ENCODE measurements around the gene RPAP2.
A peak's percentile ranks its signal among the peaks of the same experiment; 100 is the strongest.
"Not testable (repeated sequence)": the region's sequence is repeated elsewhere in the genome, so short reads cannot be mapped to it uniquely, and the experiment has no call there.

RPAP2 gene

DNA sequence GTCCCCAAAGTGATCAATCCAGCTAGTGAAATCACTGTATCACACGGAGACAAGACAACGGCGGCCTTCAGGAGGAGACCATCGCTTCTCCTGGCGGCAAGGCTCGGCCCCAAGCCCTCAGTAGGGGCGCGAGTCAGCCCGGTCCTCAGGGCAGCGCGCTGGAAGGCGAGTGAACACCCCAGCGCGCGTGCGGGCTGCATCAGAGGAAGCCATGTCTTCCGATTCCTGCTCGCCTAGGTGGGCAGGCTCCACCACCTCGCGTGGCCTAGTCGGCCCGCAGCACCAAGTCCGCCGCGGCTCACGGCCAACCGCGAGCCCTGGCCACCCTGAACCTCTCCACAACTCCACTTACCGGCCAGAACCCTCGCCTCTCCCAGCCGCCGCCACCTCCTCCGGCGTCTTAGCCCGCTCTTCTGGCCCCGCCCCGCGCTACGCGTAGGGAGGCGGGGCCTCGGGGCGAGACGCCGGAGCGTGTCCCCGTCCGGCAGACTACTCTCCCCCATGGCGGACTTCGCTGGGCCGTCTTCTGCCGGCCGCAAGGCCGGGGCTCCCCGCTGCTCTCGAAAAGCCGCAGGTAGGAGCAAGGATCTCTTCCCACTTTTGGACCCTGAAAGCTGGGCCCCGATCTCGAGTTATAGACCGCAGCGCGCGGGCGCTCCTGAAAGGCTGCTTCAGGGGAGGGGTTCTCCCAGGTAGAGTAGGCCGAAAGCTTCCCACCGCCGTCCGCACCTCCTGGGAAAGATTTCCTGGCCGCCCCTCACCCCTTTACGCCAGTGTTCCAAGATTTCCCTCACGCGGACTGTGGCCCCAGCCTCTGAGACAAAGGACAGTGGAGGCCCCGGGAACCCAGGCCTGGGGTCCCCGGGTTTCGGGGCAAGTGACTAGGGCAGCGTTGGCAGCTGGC, at the start of gene RPAP2, which contains the start of gene GLMN:
RPAP2 (plus strand) TSS at position 487 of the 904 bp plus-strand sequence; CDS start at position 502, 15 bp downstream.
GLMN (minus strand) TSS at position 415 of the 904 bp plus-strand sequence. CDS start 988 bp downstream, outside the sequence.
- H3K27ac ChIP-seq, result peak within 1 kb of the TSS; percentile 69
- DNase-seq (ENCODE audit: low read depth, low spot score), result peak; percentile 20

DNA sequence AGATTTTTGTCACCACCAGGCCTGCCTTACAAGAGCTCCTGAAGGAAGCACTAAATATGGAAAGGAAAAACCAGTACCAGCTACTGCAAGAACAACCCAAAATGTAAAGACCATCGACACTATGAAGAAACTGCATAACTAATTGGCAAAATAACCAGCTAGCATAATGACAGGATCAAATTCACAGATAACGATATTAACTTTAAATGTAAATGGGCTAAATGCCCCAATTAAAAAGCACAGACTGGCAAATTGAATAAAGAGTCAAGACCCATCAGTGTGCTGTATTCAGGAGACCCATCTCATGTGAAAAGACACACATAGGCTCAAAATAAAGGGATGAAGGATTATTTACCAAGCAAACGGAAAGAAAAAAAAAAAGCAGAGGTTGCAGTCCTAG, 44.1 kb upstream of the RPAP2 start:
- H3K27ac ChIP-seq; DNase-seq (ENCODE audit: low read depth, low spot score): not testable (repeated sequence)

DNA sequence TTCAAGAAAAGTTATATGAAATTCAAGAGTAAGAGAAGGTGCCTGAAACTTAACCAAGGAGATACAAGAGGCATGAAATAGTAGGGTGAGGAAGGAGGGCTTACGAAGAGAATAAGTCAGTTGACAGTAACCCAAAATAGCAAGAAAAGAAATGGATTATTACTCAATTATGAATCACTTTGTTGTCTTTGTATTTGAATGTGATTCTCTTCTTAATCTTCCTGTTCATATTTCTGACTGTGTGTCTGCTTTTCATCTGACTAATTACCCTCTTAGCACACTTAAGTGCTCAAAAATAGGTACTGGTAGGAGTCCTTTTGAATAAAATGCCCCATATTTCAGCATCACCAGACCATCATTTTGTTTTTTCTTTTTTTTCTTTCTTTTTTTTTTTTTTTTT, 39.5 kb upstream of the RPAP2 start:
- H3K27ac ChIP-seq, result no peak overlapping the region
- no peak for DNase-seq (ENCODE audit: low read depth, low spot score)

DNA sequence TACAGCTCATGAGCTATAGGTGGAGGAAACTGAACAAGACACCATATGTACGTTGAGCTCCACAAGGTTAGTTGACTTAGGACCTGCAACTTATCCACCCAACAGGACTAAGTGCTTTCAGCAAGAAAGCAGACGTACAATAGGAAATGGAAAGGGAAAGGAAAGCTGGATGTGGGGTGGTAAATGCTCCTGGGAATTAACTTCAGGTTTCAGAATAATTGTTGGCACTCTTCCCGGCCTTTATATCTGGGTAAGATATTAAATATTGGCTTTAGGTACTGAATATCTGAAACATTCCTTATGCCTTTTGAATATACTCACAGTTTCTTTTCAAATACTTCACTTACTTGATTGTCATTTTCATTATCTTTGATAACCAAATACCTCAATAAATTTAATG, 36.3 kb upstream of the RPAP2 start:
- no peak for DNase-seq (ENCODE audit: low read depth, low spot score)
- no peak overlapping the region for H3K27ac ChIP-seq

DNA sequence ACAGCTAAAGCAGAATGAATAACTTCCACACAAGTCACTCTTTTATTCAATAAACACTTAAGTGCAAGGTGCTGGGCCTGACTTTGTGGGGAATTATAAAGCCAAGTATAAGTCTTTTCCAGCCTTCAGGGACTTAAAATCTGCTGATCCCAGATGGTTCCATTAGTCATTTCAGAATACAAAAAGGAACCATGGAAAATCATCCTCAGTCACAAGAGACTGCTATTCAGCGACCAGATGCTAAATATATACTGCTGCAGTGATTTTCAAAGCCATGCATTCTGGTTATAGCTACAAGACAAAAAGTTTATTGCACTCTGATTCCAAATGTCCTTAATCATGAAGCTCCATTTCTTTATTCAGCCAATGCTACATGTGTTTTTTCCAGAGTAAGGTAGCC, 25.8 kb upstream of the RPAP2 start:
- DNase-seq (ENCODE audit: low read depth, low spot score), result no peak
- H3K27ac ChIP-seq, result no peak overlapping the region

DNA sequence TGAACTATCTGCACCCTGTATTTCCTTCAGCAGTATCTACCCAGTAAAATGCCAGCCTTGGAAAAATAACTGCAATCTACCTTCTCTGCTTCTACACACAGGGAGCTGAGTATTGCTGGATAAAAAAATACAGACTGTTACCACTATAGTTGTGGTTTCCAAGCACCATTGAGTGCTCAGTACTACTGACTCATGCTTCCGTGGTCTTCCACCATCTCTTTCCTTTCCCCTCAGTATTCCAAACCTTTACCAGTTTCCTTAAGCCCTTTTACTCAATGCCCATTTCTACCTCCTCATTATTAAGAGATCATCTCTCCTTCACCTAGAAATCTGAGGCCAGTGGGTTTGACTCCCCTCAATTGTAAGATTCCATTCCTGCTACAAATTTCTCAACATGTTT, 23.9 kb upstream of the RPAP2 start:
- H3K27ac ChIP-seq, result no peak overlapping the region
- no peak for DNase-seq (ENCODE audit: low read depth, low spot score)

DNA sequence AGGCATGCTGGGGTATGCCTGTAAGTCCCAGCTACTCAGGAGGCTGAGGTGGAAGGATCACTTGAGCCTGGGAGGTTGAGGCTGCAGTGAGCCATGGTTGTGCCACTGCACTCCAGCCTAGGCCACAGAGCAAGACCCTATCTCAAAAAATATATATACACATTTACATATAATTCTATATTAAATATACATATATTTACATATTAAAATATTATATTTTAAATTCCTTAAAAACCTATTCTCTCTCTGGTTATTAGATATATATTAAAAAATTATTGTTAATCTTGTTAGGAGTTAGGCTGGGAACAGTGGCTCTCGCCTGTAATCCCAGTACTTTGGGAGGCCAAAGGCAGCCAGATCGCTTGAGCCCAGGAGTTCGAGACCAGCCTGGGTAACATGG, 22.8 kb upstream of the RPAP2 start:
- H3K27ac ChIP-seq, result no peak overlapping the region
- no peak for DNase-seq (ENCODE audit: low read depth, low spot score)

DNA sequence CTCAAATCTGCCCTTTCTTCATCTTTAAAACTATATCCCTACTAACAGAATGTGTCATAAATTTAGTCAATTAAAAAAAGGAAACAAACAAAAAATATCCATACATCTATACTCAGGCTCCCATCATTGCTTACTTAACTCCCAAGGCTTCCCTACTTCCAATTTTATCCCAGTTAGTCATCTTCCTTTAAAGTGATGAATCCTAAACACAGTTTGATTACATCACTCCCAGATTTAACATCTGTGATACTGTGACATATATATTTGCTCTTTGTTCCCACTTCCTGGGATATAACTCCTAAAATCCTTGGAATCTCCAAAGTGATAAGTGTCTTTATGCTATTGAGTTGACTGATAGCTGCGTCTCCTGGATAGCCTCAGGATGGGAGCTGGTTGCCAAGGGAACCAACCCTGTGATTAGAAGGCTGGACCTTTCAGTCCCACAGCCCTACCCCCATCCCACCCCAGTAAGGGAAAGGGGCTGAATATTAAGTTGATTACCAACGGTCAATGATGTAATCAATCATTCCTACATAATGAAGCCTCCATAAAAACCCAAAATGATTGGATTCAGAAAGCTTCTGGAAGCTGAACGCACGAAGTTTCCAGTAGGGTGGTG, 21.6 kb upstream of the RPAP2 start:
- no peak overlapping the region for H3K27ac ChIP-seq
- no peak for DNase-seq (ENCODE audit: low read depth, low spot score)

DNA sequence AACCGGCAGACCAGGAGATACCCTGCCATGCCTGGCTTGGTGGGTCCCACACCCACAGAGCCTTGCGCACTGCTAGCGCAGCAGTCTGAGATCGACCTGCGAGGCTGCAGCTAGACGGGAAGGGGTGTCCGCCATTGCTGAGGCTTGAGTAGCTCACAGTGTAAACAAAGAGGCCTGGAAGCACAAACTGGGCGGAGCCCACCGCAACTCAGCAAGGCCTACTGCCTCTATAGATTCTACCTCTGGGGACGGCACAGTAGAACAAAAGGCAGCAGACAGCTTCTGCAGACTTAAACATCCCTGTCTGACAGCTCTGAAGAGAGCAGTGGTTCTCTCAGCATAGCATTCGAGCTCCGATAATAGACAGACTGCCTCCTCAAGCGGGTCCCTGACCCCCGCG, 19.1 kb upstream of the RPAP2 start:
- not testable (repeated sequence) for H3K27ac ChIP-seq; DNase-seq (ENCODE audit: low read depth, low spot score)

DNA sequence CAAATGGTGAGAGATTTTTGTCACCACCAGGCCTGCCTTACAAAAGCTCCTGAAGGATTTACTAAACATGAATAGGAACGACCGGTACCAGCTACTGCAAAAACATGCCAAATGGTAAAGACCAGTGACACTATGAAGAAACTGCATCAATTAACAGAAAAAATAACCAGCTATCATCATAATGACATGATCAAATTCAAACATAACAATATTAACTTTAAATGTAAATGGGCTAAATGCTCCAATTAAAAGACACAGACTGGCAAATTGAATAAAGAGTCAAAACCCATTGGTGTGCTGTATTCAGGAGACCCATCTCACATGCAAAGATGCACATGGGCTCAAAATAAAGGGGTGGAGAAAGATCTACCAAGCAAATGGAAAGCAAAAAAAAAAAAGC, 17.4 kb upstream of the RPAP2 start:
- H3K27ac ChIP-seq; DNase-seq (ENCODE audit: low read depth, low spot score): not testable (repeated sequence)

DNA sequence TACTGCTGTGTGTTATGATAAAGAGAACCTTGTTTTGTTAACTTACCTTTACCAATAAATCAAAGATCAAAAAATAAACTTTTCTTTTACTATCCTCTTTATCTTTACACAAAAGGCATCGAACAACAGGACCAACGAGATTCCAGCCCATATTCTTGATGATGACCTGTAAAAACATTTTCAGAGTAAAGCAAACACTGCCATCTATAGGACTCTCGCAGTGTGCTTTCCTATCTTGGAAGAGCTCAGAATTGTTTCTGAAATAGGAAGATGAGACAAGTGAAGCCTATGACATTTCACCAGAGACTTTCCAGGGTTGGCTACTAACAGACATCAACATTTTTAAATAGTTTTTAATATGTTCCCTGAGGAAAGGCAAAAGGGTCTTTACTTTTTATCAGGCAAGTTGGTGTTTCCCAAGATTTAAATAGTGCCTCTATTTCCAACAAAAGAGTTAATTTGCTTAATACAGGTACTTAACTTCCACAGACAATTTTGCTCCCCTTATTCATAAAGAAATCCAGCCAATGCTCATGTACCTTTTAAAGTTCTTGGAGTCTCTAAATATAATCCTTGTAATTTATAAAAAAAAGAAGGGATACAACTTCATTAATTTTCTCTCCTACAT, 7.4 kb upstream of the RPAP2 start:
- H3K27ac ChIP-seq, result no peak overlapping the region
- peak; percentile 5 for DNase-seq (ENCODE audit: low read depth, low spot score)

DNA sequence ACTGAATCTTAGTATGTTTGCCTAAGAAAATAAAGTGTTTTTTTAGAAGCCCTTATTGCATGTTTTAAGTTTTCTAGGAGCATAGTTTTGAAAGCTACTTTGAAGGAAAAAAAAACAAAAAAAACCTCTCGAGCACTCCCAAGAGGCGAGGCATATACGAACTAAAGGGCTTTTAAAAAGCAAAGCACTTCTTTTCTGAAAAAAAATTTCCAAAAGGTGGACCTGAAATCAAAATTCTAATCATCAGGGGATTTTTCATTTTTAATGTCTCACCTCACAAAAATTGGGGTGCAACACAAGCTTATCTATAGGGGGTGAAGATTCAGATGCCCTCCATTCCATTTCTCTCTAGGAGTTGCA, 666 bp upstream of the RPAP2 start:
- H3K27ac ChIP-seq, result peak overlapping the region; percentile 69
- DNase-seq (ENCODE audit: low read depth, low spot score), result no peak

DNA sequence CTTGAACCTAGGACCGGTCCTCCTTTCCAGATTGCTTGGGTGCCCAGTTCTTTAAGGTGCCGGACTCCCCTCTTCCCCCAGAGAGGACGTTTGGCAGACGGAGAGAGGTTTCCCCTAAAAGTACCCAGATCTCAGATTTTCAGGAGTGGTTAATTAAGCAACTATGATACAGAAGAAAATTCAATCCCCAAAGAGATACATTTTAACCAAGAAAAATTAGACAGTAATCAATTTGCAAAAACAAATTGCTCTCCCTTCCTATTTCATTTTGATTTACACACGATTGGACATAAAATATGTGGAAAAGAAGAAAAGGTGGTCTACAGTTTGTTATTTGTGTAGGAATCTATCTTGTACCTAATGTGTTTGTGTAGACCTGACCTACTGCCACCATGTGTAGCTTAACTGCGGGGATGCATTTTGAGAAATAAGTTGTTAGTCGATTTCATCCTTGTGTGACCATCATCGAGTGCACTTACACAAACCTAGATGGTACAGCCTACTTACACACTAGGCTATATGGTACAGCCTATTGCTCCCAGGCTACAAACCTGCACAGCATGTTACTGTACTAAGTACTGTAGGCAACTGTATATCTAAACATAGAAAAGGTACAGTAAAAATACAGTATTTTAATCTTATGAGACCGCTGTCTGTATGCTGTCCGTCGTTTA, 755 bp downstream of the RPAP2 start:
- DNase-seq (ENCODE audit: low read depth, low spot score), result no peak
- peak overlapping the region; percentile 69 for H3K27ac ChIP-seq

DNA sequence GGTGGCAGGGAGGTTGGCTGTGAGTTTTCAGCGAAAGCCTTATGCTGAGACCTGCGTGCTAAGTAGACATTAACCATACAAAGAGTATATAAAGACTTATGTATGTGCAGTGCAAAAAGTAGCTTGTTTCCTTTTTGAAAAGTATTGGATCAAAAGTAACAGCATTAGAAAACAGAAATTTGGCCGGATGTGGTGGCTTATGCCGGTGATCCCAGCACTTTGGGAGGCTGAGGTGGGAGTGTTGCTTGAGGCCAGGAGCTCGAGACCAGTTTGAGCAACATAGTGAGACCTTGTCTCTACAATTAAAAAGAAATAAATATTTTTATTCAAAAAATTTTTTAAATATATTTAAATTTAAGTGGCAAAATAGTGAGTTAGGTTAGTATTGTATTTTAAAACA, 2.2 kb downstream of the RPAP2 start:
- DNase-seq (ENCODE audit: low read depth, low spot score), result no peak
- no peak overlapping the region for H3K27ac ChIP-seq

DNA sequence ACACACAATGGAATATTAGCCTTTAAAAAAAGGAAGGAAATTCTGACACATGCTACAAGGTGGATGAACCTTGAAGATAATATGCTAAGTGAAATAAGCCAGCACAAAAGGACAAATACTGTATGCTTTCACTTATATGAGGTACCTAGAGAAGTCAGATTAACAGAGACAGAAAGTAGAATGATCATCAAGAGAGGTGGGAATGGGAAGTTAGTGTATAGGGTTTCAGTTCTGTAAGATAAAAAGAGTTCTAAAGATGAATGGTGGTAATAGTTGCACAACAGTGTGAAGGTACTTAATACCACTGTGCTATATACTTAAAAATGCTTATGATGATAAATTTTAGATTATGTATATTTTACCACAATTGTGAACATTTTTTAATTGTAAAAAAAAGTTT, 7.2 kb downstream of the RPAP2 start:
- no peak for DNase-seq (ENCODE audit: low read depth, low spot score)

DNA sequence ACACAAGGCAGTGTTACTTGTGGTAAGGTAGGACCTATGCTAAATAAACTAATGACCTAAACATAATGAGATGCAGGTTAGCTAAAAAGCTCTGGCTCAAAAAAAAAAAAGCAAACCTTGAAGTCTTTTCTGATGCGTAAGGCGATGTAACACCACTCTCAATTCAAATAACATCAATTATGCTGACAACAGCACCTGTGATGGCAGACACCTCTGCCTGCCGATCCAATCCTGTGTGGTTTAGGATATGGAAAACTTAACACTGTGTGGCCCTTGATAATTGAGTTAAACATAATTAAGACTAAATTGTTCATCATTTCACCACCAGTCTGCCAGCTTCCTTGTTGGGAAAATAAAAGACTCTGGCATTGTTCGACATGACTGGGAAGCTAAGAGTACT, 9.1 kb downstream of the RPAP2 start:
- DNase-seq (ENCODE audit: low read depth, low spot score), result no peak
- H3K27ac ChIP-seq, result no peak overlapping the region

More for the DNA sequence above, 7.2 kb downstream of the RPAP2 start:
- no peak overlapping the region for H3K27ac ChIP-seq

DNA sequence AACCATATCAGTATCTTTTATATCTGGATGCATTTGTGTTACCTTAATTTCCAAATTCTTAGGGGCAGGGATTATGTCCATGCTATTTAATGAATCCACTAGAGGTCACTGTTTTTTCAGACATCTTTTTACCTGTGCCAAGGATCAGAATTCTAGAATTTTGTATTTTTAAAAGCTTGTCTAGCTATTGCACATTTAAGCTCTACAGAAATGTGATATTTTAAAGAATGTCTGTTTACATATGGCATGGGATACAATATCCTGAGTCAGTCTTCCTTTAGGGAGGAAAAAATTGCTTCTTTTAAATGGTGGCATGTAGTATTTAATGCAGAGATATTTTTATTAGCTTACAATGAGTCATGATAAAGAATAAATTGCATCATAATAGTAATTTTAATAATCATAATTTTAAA, 11.3 kb downstream of the RPAP2 start:
- H3K27ac ChIP-seq, result no peak overlapping the region
- no peak for DNase-seq (ENCODE audit: low read depth, low spot score)

DNA sequence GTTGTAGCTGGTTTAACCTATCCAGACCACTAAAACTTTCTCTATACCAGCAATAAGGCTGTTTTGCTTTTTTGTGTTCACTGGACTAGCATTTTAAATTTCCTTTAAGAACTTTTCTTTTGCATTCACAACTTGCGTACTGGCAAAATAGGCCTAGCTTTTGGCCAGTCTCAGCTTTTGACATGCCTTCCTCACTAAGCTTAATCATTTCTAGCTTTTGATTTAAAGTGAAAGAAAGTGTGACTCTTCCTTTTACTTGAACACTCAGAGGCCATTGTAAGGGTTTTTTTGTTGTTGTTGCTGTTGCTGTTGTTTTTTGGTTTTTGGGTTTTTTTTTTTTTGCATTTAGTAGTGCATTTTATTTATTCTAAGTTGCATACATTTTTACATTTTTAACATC, 15.2 kb downstream of the RPAP2 start:
- H3K27ac ChIP-seq, result no peak overlapping the region
- no peak for DNase-seq (ENCODE audit: low read depth, low spot score)

DNA sequence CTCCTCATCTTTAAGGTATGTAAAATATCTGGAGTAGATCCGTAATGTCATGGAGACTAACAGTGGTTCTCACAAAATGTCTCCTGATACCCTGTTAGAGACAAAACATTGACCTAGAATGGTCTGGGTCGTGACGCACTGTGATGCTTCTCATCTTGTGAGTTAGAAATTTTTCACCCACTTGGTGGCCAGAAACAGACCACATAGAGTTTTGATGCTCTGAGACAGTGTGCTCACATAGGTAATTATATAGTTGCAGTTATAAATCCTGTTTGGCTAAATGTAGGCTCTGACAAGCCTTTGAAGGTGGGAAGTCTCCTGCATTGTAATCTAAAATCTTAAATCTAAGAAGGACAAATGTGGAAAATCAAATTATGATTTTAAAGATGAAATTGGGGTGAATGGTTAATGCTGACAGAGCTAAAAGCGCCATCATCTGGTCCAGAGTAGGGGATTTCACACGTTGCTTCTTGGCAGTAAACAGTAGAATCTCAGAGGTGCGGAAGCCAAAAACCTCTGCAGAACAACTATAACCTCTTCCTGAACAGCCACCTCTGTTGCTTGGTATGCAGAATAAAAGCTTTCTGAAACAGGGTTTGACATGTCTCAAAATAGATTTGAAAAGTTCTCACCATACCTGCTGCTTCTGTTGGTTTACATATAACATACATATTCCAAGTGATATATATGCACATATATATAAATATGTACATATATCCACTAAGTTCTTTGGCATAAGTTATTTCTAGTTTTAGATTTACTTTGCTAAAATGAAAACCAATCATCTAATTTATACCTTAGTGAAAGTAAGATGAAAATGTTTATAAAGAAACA, 17.1 kb downstream of the RPAP2 start:
- no peak for DNase-seq (ENCODE audit: low read depth, low spot score)
- H3K27ac ChIP-seq, result no peak overlapping the region
